ENCODE results near the gene DHRS11.
A peak's percentile ranks its signal among the peaks of the same experiment; 100 is the strongest.
"Not testable (repeated sequence)": the region's sequence is repeated elsewhere in the genome, so short reads cannot be mapped to it uniquely, and the experiment has no call there.

DHRS11 gene

DNA sequence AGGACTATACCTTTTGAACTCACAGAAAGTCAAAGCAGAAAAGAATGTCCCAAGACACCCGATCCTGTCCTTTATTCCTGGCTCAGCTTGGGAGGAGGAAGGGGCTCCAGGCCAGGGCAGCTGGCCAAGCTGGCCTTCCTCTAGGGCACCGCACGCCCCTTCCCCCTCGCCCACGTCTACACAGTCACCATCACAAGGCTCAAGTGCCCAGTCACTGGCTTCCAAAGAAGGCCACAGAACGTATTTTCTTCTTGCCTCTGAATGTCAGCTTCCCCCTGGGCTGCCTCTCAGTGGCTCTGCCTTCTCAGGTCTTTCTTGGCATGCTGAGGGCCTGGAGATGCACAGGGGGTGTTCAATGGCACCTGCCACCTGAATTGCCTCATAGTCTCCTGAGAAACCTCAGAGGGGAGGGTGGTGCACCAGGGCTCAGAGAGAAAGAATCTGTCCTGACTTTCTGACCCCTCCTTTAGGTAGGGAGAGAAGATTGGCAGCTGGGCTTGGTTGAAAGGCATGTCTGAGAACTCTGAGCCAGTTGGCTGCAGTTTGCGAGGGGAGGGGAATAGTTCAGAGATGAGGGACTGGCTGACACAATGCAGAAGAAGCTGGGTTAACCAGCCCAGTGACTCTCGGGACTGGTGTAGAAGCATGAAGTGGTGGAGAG lies 2.1 kb downstream of the DHRS11 start:
- DNase-seq (ENCODE audit: low read depth in 3 of 3): no peak

DNA sequence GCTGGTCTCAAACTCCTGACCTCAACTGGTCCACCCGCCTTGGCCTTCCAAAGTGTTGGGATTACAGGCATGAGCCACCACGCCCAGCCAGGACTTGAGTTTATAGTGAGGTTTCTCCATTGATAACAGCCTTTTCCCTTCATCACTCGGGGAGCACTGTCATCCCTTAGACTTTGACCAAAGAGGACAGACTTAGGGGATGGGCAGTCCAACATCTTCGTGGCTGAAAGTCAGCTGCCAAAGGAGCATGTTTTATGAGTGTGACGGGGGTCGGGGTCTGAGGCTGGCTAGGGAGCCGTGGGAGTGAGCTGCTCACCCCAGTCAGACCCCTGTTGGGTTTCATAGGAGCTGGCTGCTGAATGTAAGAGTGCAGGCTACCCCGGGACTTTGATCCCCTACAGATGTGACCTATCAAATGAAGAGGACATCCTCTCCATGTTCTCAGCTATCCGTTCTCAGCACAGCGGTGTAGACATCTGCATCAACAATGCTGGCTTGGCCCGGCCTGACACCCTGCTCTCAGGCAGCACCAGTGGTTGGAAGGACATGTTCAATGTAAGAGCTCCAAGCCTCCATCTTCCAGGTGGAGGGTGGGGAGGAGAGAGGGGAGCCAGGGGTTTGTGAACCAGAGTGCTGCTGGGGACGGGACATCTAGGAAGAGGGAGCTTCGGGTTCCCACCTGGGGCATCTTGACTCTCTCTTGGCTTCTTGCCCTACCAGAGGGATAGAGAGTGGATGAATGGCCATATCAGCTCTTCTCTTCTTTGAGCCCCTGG lies 3.1 kb downstream of the DHRS11 start:
- no peak for DNase-seq (ENCODE audit: low read depth in 3 of 3)

DNA sequence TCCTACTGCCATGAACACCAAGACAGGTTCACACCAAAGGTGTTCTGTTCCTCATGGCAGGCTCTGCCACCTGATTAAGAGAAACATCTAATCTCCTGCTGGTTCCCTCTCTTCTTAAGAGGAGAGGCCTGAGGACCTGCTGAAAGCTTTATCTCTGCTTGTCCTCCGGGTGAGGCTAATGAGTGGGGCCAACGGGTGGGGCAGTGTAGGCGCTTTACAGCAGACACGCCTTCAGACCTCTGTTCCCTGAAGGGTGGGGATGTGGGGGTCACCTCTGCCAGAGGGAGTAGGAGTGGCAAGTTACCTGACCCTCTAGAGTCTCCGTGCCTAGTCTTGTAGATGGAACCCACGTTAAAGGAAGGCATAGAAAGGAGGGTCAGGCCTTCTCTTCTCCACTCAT lies 5.5 kb downstream of the DHRS11 start:
- DNase-seq (ENCODE audit: low read depth in 3 of 3): no peak

DNA sequence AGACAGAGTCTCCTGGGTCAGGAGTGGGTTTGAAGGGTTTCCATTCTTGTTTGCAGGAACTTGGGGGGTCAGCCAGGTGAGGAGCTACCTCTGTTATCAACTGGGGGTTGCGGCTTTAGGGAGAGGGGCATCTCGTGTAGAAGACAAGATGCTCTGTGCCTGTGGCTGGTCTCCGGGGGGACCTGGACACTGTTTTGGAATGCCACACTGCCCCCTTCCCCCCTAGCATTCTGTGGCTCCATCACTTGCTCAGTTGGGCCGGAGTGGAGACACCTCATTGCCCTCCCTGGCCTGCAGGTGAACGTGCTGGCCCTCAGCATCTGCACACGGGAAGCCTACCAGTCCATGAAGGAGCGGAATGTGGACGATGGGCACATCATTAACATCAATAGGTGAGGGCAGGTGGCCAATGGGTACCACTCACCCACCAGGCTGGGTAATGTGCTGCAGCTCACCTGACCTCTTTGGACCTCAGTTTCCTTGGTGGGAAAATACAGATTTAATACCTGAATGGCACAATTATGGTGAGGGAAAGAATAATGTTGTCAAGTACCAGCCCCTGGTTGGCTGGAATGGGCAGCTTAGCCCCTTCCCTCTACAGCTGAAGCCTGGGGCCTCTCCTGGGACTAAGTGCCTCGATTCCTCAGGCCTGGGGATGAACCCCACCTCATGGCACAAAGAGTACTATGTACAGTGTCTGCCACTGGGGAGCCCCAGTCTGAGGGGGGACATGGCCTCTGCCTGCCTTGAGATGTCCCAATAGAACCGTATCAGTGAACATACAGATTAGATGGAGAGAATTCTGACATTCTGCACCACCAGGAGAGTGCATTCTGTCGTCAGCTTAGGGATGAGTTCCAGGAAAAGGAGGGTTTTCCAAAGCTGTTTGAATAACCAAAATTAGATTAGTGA lies 6.4 kb downstream of the DHRS11 start:
- no peak for DNase-seq (ENCODE audit: low read depth in 3 of 3)

DNA sequence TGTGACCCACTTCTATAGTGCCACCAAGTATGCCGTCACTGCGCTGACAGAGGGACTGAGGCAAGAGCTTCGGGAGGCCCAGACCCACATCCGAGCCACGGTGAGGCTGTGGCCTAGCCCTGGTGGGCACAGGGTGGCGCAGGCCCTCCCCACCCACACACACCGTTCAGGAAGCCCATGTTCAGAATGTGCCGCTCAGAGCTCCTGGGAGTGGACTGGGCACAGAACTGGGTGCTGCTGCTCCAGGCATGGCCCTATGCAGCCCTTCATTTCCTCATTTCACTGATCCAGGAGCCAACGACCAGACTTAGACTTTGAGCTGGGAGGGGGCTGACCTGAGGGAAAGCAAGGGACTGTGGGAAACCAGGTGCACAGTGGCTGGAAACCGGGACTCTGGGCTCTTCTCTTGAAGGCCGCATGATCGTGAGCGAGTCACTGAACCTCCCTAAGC lies 7.3 kb downstream of the DHRS11 start:
- no peak for DNase-seq (ENCODE audit: low read depth in 3 of 3)

DNA sequence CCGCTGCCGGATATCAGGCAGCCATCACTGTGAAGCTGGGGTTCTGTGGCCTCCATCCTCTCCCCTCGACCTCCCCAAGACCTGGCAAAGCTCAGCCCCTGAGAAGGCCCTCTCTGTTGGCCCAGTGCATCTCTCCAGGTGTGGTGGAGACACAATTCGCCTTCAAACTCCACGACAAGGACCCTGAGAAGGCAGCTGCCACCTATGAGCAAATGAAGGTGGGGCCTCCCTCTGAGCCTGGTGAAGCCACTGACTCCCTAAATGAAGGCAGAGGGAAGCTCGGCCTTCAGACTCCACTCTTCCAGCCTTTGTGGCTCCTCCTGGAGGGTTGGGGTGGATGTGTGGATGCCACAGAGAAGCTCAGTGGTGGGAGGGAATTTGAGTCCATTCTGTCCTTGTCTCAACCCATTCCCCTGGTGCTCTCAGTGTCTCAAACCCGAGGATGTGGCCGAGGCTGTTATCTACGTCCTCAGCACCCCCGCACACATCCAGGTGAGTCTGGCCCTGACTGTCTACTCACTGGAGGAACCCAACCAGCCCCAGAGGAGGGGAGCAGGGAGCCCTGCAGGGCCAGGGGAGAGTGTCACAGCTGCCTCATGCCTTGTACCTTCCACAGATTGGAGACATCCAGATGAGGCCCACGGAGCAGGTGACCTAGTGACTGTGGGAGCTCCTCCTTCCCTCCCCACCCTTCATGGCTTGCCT lies 8.0 kb downstream of the DHRS11 start:
- DNase-seq (ENCODE audit: low read depth in 3 of 3): no peak

DNA sequence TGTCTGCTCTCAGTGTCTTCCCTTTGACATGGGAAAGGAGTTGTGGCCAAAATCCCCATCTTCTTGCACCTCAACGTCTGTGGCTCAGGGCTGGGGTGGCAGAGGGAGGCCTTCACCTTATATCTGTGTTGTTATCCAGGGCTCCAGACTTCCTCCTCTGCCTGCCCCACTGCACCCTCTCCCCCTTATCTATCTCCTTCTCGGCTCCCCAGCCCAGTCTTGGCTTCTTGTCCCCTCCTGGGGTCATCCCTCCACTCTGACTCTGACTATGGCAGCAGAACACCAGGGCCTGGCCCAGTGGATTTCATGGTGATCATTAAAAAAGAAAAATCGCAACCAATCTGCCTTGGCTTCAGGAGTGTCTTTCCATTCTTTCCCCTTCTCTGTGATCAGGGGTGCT lies 8.8 kb downstream of the DHRS11 start:
- DNase-seq (ENCODE audit: low read depth in 3 of 3): no peak

DNA sequence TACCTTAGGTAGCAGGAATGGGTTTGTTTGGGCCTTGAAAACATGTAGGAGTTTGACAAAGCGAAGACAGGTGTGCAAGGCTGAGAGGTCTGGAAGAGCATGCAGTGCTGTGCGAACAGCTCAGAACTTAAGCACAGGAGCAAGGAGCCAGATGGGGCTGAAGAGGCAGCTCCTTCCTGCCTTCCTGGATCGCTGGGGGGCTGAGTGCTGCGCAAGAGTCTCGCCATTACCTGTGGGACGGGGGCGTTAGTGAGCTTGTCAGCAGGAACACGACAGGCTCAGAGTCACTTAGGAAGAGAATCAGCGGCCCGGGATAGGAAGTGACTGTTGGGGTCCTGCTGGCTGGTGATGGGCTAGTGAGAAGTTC lies 9.2 kb downstream of the DHRS11 start:
- DNase-seq (ENCODE audit: low read depth in 3 of 3): peak in 1 of 3 donors; percentile 20

DNA sequence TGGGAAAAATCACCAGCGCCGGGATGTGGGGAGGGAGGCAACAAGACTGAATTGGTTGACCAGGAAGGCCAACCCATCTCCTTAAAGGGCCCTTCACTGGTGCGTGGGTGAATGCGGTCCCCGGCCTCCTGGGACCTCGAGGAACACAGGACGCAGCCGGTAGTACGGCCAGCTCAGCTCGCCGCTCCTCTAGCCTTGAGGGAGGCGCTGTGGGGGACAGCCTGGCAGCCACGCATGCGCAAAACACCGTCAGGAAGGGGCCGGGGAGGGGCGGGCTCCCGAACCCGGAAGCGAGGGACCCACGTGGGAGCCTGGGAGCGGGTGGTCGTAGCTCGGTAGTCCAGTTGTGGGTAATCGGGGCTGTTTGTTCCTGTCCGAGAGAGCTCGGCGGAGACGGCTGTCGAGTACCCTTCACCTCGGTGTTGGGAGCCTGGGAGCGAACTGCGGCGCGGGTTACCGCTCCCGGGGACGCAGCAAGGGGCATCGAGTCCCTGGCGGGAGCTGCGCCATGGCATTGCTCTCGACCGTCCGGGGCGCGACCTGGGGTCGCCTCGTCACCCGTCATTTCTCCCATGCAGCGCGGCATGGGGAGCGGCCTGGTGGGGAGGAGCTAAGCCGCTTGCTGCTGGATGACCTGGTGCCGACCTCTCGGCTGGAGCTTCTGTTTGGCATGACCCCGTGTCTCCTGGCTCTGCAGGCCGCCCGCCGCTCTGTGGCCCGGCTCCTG lies 9.8 kb downstream of the DHRS11 start, which contains the start of gene MRM1:
MRM1 (plus strand) TSS at position 281 of the 727 bp plus-strand sequence; CDS start at position 509, 228 bp downstream.
- peak; percentile 82 to 88 (median 82) for DNase-seq (ENCODE audit: low read depth in 3 of 3)

DNA sequence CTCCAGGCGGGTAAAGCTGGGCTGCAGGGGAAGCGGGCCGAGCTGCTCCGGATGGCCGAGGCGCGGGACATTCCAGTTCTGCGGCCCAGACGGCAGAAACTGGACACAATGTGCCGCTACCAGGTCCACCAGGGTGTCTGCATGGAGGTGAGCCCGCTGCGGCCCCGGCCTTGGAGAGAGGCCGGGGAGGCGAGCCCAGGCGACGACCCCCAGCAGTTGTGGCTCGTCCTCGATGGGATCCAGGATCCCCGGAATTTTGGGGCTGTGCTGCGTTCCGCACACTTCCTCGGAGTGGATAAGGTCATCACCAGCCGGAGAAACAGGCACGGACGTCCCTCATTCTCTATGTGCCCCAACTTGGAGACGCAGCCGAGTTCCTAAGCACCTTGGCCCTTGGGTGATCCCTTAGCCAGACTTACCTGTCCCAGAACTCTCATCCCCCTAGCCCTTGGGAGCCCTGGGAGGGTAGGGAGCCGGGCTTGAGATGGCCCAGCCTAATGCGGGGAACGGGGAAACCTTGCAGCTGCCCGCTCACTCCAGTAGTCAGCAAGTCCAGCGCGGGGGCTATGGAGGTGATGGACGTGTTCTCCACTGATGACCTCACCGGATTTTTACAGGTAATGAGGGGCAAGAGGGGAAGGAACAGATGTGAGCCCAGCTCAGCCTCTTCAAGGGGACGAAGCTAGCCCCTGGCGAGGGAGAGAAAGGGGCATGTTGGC lies 10.5 kb downstream of the DHRS11 start:
- peak in 1 of 3 donors; percentile 13 for DNase-seq (ENCODE audit: low read depth in 3 of 3)

DNA sequence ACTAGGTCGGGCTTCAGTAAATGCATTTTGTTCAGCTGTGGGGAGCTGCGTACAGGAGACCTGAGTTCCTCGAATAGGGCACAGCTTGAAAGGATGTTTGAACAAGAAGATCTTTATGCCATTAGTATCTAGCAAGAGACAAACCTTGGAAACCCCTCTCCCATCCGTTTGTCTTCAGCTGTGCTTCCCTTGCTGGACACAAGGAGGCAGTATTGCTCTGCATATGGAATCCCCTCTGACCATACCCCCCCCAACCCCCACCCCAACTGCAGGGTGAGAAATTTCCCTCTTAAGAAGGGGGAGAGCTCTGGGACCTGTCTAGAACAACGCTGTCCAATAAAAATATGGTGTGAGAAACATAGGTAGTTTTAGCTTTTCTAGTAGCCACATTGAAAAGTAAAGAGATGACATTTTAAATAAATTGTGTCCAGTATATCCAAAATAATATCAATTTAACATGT lies 11.3 kb downstream of the DHRS11 start:
- DNase-seq (ENCODE audit: low read depth in 3 of 3): peak; percentile 40 to 67 (median 51)

DNA sequence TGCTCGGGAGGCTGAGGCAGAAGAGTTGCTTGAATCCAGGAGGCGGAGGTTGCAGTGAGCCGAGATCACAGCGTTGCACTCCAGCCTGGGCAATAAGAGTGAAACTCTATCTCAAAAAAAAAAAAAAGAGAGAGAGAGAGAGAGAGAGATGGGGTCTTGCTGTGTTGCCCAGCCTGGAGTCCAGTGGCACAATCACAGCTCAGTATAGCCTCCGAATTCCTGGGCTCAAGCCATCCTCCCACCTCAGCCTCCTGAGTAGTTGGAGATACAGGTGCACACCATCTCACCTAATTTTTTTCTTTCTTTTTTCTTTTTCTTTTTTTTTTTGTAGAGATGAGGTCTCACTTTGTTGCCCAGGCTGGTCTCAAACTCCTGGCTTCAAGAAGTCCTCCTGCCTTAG lies 13.3 kb downstream of the DHRS11 start:
- not testable (repeated sequence) for DNase-seq (ENCODE audit: low read depth in 3 of 3)

DNA sequence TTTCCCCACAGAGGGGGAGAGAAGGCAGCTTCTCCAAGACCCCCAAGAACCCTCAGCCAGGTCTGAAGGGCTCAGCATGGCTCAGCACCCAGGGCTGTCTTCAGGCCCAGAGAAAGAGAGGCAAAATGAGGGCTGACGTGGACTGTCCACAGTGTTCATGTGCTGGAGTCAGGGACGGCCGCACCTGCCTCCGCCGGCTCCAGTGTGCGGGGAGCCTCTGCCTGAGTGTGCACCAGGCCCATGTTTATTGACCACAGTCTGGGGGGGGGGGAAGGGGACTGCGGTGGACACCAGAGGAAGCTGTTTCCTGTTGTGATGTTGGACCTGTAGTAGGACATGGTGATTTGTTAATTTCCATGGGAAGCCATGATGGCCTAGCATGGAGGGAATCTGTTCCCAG lies 16.6 kb downstream of the DHRS11 start:
- DNase-seq (ENCODE audit: low read depth in 3 of 3): no peak

DNA sequence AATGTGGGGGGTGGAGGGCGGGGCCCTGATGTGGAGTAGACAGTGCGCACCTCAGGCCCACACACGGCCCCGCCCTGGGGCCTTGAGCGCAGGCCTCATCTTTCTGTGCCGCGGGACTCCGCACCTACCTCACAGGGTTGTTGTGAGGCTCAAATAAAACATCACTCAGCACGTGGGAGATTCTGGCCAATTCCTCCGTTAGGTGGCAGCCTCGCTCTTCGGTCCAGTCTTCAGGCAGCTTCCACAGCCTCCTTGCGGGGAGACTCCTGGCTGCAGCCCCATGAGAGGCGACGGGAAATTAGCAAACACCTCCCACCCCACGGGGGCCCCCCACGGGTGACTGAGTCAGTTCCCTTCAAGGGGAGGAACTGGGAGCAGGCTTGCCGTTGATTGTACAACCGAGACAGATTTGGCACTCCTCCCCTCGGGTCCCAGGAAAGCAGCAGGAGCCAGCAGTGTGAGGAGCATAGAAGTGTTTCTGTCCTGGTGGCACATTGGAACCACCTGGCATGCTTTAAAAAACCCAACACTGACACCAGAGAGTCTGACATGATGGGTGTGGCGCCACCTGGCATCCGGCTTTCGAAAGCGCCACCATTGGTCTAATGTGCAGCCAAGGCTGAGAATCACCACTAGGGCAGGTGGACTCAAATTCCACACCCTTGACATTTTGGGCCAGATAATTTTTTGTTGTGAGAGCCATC lies 17.3 kb downstream of the DHRS11 start:
- no peak for DNase-seq (ENCODE audit: low read depth in 3 of 3)

DNA sequence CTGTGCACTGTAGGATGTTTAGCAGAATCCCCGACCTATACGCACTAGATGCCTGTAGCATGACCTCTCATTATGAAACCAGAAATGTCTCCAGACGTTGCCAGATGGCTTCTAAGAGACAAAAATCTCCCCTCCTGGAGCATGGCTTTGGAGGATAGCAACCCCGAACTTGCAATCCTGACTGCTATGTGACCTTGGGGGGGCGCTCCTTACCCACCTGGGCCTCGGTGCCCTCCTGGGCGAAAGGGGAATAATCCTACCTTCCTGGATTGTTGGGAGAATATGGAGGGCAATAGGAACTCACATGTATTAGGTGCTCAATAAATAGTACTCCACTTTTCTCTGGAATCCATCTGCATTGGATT lies 17.8 kb downstream of the DHRS11 start:
- DNase-seq (ENCODE audit: low read depth in 3 of 3): no peak

DNA sequence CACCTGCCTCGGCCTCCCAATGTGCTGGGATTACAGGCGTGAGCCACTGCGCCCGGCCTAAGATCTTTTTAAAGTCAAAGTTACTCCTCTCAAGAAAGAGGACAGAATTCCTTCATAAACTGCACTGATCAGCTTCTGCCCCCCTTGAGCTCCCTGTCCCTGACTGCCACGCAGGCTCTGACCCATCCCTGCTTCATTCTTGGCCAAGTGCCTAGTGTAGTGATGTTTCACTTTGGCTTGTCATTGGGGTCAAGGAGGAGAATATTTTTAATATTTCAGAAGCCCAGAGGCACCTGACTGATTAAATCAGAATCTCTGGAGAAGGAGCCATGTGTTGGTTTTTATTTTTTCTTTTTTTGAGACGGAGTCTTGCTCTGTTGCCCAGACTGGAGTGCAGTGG lies 18.8 kb downstream of the DHRS11 start:
- no peak for DNase-seq (ENCODE audit: low read depth in 3 of 3)

DNA sequence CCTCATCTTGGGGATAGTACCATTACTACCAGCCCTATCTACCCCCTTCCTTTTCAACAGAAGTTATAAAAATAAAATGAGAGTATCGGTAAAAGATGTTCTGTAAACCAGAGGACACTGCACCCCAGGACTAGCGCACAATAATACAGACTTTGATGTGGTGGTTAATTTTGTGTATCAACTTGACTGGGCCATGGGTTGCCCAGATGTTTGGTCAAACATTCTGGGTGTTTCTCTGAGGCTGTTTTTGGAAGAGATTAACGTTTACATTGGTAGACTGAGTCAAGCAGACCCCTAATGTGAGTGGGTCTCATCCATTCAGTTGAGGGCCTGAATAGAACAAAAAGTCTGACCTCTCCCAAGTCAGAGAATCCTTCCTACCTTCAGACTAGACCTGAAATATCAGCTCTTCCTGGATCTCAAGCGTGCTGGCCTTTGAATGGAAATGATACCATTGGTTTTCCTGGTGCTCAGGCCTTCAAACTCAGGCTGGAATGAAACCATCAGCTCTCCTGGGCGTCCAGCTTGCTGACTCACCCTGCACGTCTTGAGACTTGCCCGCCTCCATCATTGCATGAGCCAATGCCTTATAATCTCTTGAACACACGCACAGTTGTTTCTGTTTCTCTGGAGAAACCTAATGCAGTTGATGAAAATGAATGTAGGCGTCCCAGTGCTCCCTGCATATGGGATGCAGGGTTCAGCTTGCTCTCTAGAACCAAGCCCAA lies 19.8 kb downstream of the DHRS11 start:
- DNase-seq (ENCODE audit: low read depth in 3 of 3): no peak

DNA sequence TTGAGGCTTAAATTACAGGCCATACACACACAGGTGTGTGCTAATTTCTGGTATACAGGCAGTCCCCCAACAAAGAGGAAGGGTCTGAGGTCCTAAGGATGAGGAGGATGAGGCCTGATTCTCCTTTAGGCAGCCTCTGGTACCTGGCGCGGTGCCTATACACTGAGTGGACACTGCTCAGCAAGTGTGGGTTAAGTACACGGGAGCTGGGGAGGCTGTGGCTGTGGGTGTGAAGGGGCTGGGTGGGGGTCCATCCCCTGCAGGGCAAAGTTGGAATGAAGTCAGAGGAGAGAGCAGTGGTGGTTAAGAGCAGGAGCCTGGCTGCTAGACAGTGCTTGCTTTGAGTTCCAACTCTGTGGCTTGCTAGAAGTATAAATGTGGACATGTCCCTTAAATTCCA lies 20.6 kb downstream of the DHRS11 start:
- no peak for DNase-seq (ENCODE audit: low read depth in 3 of 3)

DNA sequence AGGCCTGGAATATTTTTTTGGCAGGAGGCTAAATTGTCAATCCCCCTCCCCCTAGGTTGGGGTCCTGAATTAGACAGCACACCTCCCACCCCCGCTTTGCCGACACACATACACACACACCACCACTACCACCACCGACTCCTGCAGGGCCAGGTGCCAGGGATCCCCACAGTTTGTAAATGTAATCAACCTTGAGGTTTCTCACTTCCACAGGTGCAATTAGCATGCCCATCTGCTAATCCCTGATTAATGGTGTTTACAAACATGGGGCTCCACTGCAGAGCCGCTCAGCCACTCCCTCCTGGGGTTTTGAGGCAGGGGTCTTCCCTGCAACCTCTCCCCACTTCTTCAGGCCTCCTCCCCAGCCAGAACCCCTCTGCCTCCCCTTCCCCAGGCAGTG lies 21.5 kb downstream of the DHRS11 start:
- no peak for DNase-seq (ENCODE audit: low read depth in 3 of 3)

Data from stimulated activated CD4-positive, alpha-beta T cell treated with anti-CD3 and anti-CD28 coated beads, TNF-alpha, amount 100 ng/mL, for 48 hours (primary cell).